ENCODE measurements around the gene SAMD9L. TPM values are rescaled to one million over a fixed set of nuclear protein-coding genes. Genes with fewer than 3 reads are reported as not detected.
"Not testable (repeated sequence)": the region's sequence is repeated elsewhere in the genome, so short reads cannot be mapped to it uniquely, and the experiment has no call there.

The SAMD9L gene
- total RNA-seq, 2 experiments from 2014 or later = 4.6 to 10.8 TPM

DNA sequence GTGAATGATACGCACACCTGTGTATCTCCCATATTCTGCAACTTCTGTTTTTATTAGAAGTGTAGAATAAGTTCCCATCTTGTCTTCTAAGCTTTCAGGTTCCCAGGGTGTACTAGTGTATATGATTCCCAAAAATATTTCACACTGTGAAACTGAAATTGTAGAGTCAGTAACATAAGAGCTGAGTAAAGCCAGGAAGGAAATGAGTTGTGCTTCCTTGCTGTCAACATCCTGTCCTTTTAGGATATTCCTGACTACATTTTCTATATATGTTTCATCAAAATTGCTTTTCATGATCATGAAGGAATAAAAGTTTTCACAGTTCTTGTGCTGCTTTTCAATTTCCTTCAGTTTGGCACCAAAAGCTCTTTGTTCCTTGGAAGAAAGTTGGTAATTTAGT is 15.2 kb downstream of the SAMD9L start:
- Histone ChIP-seq H3K36me3 (ENCODE audit: insufficient read depth, low read length) (no peaks in the 10 kb centered on the region; the same call in 1 of the 2 replicates), H3K4me3 (ENCODE audit: low read depth, low read length, poor library complexity, severe bottlenecking) (no peak overlapping the region), H2AFZ (ENCODE audit: low read length) (no peak overlapping the region), H3K4me2 (ENCODE audit: low read length) (no peak overlapping the region), H3K79me2 (ENCODE audit: insufficient read depth, low read depth, low read length) (no peaks in the 10 kb centered on the region), H3K27ac (ENCODE audit: low read depth, low read length, poor library complexity, severe bottlenecking) (no peak overlapping the region), H4K20me1 (ENCODE audit: insufficient read depth, low read length) (no peaks in the 10 kb centered on the region), H3K4me1 (ENCODE audit: insufficient read depth, low read length, poor library complexity, severe bottlenecking) (no peaks in the 10 kb centered on the region), H3K9me3 (ENCODE audit: low read length) (peaks cover 6% of the 10 kb centered on the region; the same call in 1 of the 2 replicates), H3K9me2 (ENCODE audit: insufficient read depth, low read length) (peaks cover 10% of the 10 kb centered on the region; the same call in 1 of the 2 replicates)
- no TSS peak for BruUV-seq (replicated peaks)
- ChIA-PET CTCF (ENCODE audit: unreplicated experiment) (no interaction called here), POLR2A (interaction anchor here (0.5 to 4.4 kb wide), 2 partner anchors 15 to 89 kb away, joined by 3 to 14 read pairs; partner anchors contain the start of gene SAMD9)
- DNase-seq (ENCODE audit: low spot score) = no peak
- TF ChIP-seq EZH2phosphoT487 (IDR thresholded peaks at IDR 0.05; ENCODE audit: borderline replicate concordance, low read depth, low read length) = no peak
- no peak for TF ChIP-seq CTCF (conservative IDR thresholded peaks at IDR 0.05; ENCODE audit: low read length)
- intact Hi-C loops (cut with micrococcal nuclease; ENCODE audit: unreplicated experiment) = no loop called here

DNA sequence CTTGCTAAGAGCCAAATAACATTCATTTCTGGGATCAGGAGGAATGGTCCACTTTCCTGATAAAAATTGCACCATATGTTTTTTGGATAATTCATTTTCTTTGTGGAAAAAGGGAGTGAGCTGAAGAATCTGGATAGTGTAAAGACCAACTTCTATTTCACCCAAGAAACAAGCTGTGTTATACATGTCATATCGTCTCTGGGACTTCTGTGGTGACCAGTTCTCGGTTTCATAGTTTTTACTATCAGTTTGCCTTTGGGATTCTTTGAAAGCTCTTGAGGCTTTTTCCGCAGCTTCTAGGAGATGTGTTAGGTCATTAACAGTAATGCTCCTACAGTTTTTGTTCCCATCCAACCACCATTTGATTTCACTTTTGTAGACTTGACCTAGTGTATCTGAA is 16.0 kb downstream of the SAMD9L start:
- ChIA-PET CTCF (ENCODE audit: unreplicated experiment) (no interaction called here), POLR2A (interaction anchor here (0.8 to 4.4 kb wide), 2 partner anchors 12 to 15 kb away, joined by 3 to 14 read pairs; partner anchors contain the start of gene SAMD9)
- no TSS peak for BruUV-seq (replicated peaks)
- H3K36me3 ChIP-seq (ENCODE audit: insufficient read depth, low read length) = no peaks in the 10 kb centered on the region; the same call in 1 of the 2 replicates
- no peak overlapping the region for H3K4me2 ChIP-seq (ENCODE audit: low read length)
- H3K4me3 ChIP-seq (ENCODE audit: low read depth, low read length, poor library complexity, severe bottlenecking) = no peak overlapping the region
- no peaks in the 10 kb centered on the region for H4K20me1 ChIP-seq (ENCODE audit: insufficient read depth, low read length)
- no peak for TF ChIP-seq EZH2phosphoT487 (IDR thresholded peaks at IDR 0.05; ENCODE audit: borderline replicate concordance, low read depth, low read length)
- no peak for TF ChIP-seq CTCF (conservative IDR thresholded peaks at IDR 0.05; ENCODE audit: low read length)
- peaks cover 10% of the 10 kb centered on the region; the same call in 1 of the 2 replicates for H3K9me2 ChIP-seq (ENCODE audit: insufficient read depth, low read length)
- H3K4me1 ChIP-seq (ENCODE audit: insufficient read depth, low read length, poor library complexity, severe bottlenecking) = no peaks in the 10 kb centered on the region
- intact Hi-C loops (cut with micrococcal nuclease; ENCODE audit: unreplicated experiment) = no loop called here
- H3K27ac ChIP-seq (ENCODE audit: low read depth, low read length, poor library complexity, severe bottlenecking) = no peak overlapping the region
- H3K79me2 ChIP-seq (ENCODE audit: insufficient read depth, low read depth, low read length) = no peaks in the 10 kb centered on the region
- H3K9me3 ChIP-seq (ENCODE audit: low read length) = peaks cover 12% of the 10 kb centered on the region; the same call in 1 of the 2 replicates
- no peak overlapping the region for H2AFZ ChIP-seq (ENCODE audit: low read length)
- no peak for DNase-seq (ENCODE audit: low spot score)

DNA sequence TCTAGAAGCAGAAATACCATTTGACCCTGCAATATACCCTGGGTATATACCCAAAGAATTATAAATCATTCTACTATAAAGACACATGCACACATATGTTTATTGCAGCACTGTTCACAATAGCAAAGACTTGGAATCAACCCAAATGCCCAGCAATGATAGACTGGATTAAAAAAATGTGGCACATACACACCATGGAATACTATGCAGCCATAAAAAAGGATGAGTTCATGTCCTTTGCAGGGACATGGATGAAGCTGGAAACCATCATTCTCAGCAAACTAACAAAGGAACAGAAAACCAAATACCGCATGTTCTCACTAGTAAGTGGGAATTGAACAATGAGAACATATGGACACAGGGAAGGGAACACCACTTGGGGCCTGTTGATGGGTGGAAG is 21.2 kb downstream of the SAMD9L start:
- BruUV-seq (replicated peaks); H3K4me2 ChIP-seq (ENCODE audit: low read length); CTCF ChIA-PET (ENCODE audit: unreplicated experiment); H4K20me1 ChIP-seq (ENCODE audit: insufficient read depth, low read length); H3K27ac ChIP-seq (ENCODE audit: low read depth, low read length, poor library complexity, severe bottlenecking); H3K36me3 ChIP-seq (ENCODE audit: insufficient read depth, low read length); H3K9me2 ChIP-seq (ENCODE audit: insufficient read depth, low read length); H3K79me2 ChIP-seq (ENCODE audit: insufficient read depth, low read depth, low read length); H2AFZ ChIP-seq (ENCODE audit: low read length); intact Hi-C loops (cut with micrococcal nuclease; ENCODE audit: unreplicated experiment); DNase-seq (ENCODE audit: low spot score); H3K4me1 ChIP-seq (ENCODE audit: insufficient read depth, low read length, poor library complexity, severe bottlenecking); H3K4me3 ChIP-seq (ENCODE audit: low read depth, low read length, poor library complexity, severe bottlenecking): not testable (repeated sequence)
- POLR2A ChIA-PET = interaction anchor here (0.7 to 0.8 kb wide), 2 partner anchors 10 to 563 kb away, joined by 3 read pairs; no protein-coding TSS in a partner anchor
- H3K9me3 ChIP-seq (ENCODE audit: low read length) = peaks cover 15% of the 10 kb centered on the region; the same call in 1 of the 2 replicates

GRCh38 chr7:93123532-93123931 is 24.7 kb downstream of the SAMD9L start:
- intact Hi-C loops (cut with micrococcal nuclease; ENCODE audit: unreplicated experiment); BruUV-seq (replicated peaks); CTCF ChIA-PET (ENCODE audit: unreplicated experiment); H2AFZ ChIP-seq (ENCODE audit: low read length); H4K20me1 ChIP-seq (ENCODE audit: insufficient read depth, low read length); H3K4me3 ChIP-seq (ENCODE audit: low read depth, low read length, poor library complexity, severe bottlenecking); H3K36me3 ChIP-seq (ENCODE audit: insufficient read depth, low read length); H3K79me2 ChIP-seq (ENCODE audit: insufficient read depth, low read depth, low read length); H3K4me1 ChIP-seq (ENCODE audit: insufficient read depth, low read length, poor library complexity, severe bottlenecking); H3K9me2 ChIP-seq (ENCODE audit: insufficient read depth, low read length); DNase-seq (ENCODE audit: low spot score); H3K27ac ChIP-seq (ENCODE audit: low read depth, low read length, poor library complexity, severe bottlenecking); H3K4me2 ChIP-seq (ENCODE audit: low read length): not testable (repeated sequence)
- POLR2A ChIA-PET = interaction anchor here (0.6 kb wide), 1 partner anchor 16 kb away, joined by 3 read pairs; no protein-coding TSS in a partner anchor
- H3K9me3 ChIP-seq (ENCODE audit: low read length) = peaks cover 13% of the 10 kb centered on the region; the same call in 1 of the 2 replicates
